Hypothalamus (tissue), 51 donors: ENCODE data around the gene CADM2.
"Not testable (repeated sequence)": the region's sequence is repeated elsewhere in the genome, so short reads cannot be mapped to it uniquely, and the experiment has no call there.

Experiments used
- DNase-seq, 51 donors: peaks; one replicate each; lab custom pipeline; 2025; lab: John Stamatoyannopoulos, UW

Gene CADM2

DNA sequence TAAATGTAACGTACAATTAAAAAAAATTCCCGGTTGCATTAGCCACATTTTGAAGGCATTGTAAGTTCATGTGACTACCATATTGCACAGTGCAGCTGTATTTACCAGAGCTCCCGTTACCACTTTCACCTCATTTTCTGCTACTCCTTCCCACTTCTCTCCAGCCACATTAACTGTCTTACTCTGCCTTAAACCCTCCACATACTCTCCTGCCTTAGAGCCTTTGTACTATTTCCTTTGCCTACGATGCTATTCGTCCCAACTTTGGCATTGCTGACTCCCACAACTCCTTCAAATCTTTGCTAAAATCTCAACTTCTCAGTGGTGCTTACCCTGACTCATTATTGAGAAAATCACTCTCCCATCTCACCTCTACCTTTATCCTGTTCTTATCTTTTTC is 115.2 kb downstream of the CADM2 start:
- DNase-seq: no peak

DNA sequence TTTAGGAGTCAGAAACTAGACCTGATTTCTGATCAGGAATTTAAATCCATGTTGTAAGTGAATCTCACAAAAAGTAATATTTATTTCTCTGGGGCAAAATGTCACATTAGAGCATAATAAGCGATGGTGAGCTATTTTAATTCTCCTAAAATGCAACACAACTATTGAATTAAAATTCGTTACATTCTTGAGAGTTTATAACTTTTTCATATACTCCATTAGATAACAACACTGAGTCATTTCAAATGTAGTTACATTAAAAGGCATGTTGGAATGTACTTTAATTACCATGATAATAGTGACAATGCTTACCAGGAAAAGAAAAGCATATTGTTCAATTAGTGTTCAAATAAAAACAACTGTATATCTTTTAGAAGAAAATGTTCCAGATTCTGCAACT is 116.9 kb downstream of the CADM2 start:
- no peak for DNase-seq

DNA sequence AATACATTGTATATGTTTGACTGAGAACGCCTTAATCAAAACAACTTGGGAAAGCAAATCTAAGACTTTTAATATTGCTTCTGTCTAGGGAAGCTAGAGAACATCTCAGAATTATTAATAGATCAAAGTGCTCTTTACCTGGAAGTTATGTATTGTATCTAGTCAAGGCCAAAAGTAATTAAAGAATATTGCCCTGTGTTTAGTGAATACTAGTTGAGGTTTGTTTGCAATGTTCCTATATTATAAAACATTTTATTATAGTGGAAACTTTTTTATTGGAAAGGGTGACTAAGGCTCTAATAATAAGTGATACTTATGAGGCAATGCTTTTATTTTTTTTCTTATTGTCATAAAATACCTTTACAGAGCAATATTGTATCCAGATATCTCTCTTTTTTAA is 118.2 kb downstream of the CADM2 start:
- DNase-seq: no peak

DNA sequence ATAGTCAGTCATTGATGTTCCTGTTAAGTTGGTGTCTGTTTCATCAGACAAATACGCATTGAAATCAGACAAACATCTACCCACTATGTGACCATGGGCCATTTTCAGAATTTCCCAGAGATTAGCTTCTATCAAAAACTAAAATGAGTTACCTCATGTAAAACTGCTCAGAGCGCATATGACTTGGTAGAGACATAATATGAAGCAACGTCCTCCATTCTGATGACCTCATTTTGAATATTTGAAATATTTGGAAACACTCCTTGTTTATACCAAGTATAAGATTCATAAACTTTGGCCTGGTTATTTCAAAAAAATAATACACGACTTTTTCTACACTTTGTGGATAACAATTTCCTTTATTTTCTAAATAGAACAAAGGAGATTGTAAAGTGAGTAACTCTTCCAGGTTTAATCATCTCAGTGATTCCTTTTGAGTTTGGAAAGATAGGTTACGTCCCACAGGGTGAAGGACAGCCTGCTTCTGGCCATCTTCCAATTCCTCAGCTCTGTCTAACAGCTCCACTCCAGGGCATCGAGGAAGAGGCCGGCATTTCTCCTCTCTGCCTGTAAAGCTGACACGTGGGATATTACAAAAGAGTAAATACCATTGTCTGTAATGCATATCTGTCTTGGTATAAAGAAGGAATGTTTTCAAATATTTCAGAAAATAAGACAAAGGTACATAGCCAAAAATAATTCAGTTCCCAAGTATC is 122.6 kb downstream of the CADM2 start:
- DNase-seq: peak in 25 of 51 donors; percentile 1 to 48 (median 14)

DNA sequence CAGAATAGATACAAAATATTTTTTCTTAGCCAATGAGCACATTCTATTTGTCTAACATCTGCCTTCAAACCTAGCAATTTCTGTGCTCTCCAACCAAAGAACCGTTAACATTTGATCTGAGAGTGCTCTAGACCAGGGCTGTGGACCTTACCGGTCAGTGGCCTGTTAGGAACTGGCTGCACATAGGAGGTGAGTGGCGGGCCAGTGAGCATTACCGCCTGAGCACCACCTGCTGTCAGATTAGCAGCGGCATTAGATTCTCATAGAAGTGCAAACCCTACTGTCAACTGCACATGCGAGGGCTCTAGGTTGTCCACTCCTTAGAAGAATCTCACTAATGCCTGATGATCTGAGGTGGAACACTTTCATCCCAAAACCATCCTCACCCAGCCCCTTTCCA is 131.7 kb downstream of the CADM2 start:
- no peak for DNase-seq

DNA sequence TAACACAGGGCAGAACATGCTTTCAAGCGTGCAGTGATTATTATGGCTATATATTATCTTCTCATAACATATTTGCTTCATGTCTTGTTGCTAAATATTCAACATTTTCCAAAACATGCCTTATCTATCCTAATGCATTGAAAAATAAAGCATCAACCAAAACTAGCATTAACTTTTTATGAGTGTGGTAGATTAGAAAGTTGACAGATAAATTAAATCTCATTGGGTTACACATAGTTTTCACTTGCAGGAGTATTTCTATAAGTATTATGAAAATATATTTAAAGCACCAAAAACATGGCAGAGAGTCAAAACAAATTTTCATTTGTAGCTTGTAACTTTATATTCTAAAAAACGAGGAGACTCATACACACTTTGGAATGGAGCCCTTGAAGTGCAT is 141.5 kb downstream of the CADM2 start:
- no peak for DNase-seq

DNA sequence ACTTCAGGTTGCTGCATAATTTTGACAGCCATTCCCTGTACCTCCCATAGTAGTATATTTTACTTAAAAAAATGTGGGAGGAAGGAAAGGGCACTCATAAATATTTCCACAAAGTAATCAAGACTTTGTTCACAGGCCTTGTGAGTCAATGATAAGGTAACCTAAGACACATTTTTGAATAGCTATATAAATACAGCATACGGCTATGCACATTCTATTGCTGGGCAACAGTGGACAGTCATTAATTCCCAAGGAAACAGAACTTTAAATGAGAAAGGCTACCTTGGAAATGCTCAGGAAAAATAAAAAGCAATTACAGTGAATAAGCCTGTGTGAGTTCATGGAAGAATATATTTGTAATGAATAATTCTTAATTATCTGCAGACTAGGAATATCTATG is 144.0 kb downstream of the CADM2 start:
- no peak for DNase-seq

DNA sequence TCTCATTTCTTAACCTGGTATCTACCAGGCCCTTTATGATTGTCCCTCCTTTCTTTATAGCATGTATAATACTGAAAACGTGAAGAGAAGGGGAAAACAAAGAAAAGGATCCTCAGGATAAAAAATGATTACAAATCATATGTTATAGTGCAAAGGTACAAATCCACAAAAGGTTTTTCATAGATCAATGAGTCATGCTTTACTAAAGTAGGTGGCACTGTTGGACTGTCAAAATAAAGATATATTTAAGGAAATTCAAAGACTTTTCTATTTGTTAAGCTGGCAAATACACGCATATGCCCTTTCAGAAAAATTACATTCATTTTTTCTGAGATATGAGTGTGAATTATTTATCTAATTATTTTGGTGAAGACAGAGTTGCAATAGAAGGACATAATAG is 151.6 kb downstream of the CADM2 start:
- no peak for DNase-seq

DNA sequence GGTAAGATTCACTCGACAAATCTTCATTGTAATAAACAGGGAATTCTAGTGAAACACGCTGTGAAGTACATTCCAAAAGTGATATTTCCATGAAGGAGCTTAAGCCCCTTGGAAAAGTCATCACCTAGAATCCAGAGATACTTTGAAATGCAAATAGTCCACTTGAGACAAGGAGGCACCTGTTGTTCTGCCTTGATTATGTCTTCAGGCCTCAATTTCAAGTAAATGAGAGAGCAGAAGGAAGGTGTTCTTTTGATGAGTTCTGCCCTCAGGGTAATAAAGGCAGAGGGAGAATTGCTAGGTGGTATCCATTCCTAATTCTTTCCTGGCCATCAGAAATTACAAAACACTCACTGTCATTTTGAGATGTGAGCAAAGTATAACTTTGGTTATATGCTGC is 162.1 kb downstream of the CADM2 start:
- no peak for DNase-seq

DNA sequence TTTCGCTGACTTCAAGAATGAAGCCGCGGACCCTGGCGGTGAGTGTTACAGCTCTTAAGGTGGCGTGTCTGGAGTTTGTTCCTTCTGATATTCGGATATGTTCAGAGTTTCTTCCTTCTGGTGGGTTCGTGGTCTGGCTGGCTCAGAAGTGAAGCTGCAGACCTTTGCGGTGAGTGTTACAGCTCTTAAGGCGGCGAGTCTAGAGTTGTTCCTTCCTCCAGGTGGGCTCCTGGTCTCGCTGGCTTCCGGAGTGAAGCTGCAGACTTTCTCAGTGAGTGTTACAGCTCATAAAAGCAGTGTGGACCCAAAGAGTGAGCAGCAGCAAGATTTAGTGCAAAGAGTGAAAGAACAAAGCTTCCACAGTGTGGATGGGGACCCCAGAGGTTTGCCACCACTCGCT is 174.1 kb downstream of the CADM2 start:
- DNase-seq: not testable (repeated sequence)

DNA sequence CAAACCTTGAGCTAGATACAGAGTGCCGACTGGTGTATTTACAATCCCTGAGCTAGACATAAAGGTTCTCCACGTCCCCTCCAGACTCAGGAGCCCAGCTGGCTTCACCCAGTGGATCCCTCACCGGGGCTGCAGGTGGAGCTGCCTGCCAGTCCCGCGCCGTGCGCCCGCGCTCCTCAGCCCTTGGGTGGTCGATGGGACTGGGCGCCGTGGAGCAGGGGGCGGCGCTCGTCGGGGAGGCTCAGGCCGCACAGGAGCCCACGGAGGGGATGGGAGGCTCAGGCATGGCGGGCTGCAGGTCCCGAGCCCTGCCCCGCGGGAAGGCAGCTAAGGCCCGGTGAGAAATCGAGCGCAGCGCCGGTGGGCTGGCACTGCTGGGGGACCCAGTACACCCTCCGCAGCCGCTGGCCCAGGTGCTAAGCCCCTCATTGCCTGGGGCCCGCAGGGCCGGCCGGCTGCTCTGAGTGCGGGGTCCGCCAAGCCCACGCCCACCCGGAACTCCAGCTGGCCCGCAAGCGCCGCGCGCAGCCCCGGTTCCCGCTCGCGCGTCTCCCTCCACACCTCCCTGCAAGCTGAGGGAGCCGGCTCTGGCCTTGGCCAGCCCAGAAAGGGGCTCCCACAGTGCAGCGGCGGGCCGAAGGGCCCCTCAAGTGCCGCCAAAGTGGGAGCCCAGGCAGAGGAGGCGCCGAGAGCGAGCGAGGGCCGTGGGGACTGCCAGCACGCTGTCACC is 175.1 kb downstream of the CADM2 start:
- not testable (repeated sequence) for DNase-seq

DNA sequence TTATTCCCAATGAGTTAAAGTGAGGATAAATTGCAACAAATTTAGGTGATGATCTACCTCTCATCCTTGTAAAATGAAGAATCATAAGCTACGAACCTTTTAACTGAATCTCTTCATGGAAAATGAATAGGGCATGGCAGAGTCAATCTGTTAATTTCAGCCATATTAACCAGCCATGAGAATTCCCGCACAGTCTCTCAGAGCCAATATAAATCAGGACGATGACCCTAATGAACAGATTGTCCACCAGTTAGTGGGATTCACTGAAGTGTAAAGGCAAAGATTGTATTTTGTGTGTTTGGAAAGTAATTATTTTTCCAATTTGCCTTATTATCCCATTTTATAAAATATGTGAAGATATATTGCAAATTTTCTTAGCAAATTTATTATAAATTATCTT is 183.8 kb downstream of the CADM2 start:
- no peak for DNase-seq

DNA sequence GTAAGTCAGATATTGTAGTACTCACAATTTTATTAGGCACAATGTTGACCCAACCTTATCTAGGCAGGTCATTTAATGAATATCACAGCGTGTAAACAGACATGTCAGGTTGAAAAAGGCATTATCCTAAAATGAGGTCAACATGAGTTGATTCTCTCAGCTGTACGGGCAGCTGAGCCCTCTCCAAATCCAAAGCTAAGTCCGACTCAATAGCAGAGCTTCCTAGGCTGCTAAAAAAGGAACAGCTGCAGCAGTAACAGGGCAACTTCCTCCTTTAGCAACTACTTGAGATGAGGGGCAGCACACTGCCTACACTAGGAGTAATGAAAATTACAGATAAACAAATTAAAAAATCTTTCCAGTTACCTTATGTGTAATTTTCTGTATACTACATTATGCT is 189.2 kb downstream of the CADM2 start:
- peak in 4 of 51 donors; percentile 3 to 25 (median 10) for DNase-seq

DNA sequence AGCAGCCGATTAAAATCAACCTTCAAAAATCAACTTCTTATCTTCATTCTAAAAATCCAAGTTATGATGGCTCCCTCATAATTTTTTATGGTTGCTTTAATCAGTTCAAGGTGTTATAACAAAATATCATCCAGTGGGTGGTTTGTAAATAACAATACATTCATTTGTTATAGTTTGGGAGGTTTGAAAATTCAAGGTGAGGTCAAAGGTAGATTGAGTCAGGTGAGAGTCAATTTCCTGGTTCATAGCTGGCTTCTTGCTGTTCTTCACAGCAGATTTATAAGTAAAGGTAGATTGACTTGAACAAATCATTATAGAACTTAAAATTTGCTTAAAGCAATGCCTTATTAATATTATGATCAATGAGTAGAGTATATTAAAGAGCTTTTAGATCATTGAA is 192.8 kb downstream of the CADM2 start:
- no peak for DNase-seq

DNA sequence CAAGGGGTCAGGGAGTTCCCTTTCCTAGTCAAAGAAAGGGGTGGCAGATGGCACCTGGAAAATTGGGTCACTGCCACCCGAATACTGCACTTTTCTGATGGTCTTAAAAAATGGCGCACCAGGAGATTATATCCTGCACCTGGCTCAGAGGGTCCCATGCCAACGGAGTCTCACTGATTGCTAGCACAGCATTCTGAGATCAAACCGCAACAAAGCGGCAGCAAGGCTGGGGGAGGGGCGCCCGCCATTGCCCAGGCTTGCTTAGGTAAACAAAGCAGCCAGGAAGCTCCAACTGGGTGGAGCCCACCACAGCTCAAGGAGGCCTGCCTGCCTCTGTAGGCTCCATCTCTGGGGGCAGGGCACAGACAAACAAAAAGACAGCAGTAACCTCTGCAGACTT is 194.5 kb downstream of the CADM2 start:
- not testable (repeated sequence) for DNase-seq

DNA sequence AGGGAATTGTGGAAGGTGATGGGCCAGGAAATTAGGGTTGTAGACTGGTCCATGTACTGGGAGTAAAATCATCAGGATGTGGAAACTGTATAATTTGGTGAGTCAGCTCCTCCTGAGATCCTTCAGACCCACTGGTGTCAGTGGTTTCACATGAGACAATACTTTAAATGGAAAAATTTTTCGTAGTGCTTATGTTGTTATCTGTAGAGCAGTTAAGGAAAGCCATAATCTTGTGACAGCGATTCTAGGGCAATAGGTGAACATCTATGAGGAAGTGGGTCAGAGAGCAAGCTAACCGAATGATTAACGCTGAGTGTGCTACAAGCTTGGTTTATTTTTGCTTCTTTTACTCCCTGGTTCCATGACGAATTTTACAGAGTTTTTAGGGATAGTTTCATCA is 200.6 kb downstream of the CADM2 start:
- DNase-seq: no peak

DNA sequence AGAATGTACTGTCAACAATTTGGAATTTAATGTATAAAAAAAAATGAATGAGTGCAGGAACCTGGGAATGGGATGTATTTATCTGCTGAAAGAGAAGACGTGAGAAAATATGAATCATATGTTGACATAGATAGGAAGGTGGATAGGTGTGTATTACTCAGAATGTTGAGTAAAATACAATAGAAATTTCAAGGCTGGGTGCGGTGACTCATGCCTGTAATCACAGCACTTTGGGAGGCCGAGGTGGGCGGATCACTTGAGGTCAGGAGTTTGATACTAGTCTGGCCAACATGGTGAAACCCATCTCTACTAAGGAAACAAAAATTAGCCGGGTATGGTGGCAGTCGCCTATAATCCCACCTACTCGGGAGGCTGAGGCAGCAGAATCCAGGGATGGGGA is 202.8 kb downstream of the CADM2 start:
- no peak for DNase-seq

DNA sequence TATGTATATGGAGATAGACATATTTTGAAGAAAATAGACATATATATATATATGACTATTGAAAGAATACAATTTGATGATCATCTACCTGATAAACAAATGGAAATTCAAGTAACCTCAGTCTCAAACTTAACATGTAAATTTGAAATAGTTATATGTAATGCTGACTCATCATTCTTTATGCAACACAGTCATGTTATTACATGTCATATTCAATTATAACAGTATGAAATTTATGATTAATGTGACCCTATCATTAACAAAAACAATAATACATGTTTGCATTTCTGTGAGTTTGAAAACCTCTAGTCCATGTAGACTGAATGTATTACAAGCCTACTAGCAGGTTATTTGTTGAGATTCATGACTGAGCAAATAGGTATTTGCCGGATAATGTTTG is 204.1 kb downstream of the CADM2 start:
- DNase-seq: no peak

DNA sequence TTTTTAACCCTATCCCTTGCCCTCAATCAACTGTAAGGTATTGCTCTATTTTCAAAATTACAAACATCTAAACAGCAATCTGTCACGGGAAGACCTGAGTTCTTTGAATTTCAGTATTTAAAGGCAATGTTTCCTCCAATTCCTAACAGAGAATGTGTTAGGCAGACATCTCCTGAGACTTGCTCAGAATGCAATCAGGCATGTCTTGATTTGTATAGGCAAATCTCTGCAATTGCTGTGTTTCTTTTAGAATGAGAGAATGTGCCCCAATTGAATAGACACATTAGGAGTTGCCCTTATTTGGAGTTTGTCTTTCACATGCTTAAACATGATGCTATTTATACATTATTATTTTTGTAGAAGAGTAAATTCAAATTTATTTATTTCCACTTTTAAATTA is 205.6 kb downstream of the CADM2 start:
- no peak for DNase-seq

DNA sequence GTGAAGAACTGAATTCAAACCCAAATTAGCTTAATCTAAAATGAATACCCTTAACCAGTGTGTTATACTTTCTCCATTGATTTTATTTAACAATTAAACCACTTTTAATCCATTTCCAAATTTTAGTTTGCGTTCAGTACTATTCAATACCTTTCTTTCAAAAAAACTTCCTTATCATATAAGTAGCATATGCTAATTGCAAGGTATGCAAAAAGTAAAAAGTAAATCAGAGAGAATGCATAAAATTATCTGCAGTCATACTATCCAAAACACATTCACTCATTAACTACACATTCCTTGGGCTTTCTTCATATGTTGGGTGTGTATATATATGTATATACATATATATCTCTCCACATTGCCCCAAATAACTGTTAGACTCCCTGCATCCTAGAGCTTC is 208.8 kb downstream of the CADM2 start:
- no peak for DNase-seq

DNA sequence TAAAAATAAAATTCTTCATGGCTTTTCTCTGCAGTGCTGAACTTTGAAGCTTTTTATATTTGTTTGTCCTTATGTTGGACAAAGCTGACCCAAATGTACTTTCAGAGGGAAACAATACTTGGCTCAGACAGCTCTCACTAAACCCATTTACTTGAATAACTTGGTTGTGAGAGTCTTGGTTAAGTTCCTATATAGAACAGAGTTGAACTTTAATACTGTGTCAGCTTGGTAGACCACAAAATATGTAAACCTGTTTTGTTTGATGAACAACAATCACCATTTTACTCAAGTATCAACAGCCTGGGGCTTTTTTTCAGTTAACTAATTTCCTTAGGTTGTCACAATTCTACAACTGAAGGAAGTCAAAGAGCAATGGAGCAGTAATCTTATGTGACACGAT is 211.9 kb downstream of the CADM2 start:
- no peak for DNase-seq

DNA sequence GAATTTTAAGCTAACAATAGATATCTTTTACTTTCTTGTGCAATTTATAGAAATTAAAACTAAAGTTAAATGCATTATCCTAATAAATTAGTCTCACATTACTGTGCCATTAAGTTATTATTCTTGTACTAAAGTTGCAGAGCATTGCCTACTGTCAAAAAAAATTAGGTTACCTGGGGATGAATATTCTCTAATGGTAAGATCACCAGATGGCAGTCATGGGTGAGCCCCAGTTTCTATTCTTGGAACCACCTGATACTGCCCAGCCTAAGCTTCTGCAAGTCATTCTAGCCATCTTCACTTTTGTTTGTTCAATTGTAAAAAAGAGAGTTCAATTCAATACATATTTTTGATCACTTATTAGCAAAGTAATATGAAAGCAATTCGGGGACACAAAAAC is 213.2 kb downstream of the CADM2 start:
- DNase-seq: no peak

DNA sequence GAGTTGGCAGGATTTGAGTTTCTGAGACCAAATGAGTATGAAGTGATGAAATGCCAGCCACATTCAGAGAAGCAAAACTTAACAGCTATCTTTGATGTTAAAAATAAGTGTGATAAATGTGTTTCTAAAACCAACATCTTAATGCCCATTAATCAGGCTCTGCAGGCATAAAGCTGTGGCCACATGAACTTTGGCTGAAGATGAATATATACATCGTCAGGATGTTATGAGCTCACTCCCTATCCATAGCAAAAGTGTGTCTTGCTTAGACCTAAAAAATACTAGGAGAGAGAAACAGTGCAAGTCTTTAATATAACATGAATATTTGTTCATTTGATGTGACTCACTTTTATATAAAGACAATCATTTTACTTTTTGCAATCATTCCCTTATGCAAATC is 218.0 kb downstream of the CADM2 start:
- no peak for DNase-seq
